ENCODE results near the gene RASGRF2.

GRCh38 chr5:80936881-80937280, 23.3 kb upstream of the RASGRF2 start:
- TF ChIP-seq, protein P1, sequence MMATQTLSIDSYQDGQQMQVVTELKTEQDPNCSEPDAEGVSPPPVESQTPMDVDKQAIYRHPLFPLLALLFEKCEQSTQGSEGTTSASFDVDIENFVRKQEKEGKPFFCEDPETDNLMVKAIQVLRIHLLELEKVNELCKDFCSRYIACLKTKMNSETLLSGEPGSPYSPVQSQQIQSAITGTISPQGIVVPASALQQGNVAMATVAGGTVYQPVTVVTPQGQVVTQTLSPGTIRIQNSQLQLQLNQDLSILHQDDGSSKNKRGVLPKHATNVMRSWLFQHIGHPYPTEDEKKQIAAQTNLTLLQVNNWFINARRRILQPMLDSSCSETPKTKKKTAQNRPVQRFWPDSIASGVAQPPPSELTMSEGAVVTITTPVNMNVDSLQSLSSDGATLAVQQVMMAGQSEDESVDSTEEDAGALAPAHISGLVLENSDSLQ (IDR thresholded peaks at IDR 0.05): no peak
- TF ChIP-seq ZFP30 (CRISPR knock-in tag; IDR thresholded peaks at IDR 0.05; ENCODE audit: borderline replicate concordance): no peak
- TF ChIP-seq CHD2 (IDR thresholded peaks at IDR 0.05; ENCODE audit: low read depth, low read length): no peak

Data from K562 (cell line).